Measurements from ENCODE around the gene HACD2.
"Not testable (repeated sequence)": the region's sequence is repeated elsewhere in the genome, so short reads cannot be mapped to it uniquely, and the experiment has no call there.

HACD2 gene

DNA sequence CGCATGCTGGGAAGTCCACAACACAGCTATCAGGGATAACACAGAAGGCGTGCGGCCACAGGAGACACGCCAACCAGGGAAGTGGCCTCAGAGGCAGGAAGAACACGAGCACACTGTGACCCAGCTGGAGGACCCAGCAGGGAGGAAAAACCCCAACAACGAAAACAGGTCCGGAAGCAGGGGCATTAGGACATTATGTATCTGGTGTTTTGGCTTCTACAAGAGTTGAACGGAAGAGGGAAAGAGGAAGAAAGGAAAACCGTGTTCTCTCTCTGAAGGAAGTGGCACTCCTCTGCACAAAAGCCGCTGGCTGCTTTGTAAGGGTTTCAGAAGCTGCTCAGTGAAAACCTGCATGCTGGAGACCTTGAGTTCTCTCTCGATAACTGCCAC, 61.8 kb downstream of the HACD2 start:
- DNase-seq (ENCODE audit: low read depth), result no peak

DNA sequence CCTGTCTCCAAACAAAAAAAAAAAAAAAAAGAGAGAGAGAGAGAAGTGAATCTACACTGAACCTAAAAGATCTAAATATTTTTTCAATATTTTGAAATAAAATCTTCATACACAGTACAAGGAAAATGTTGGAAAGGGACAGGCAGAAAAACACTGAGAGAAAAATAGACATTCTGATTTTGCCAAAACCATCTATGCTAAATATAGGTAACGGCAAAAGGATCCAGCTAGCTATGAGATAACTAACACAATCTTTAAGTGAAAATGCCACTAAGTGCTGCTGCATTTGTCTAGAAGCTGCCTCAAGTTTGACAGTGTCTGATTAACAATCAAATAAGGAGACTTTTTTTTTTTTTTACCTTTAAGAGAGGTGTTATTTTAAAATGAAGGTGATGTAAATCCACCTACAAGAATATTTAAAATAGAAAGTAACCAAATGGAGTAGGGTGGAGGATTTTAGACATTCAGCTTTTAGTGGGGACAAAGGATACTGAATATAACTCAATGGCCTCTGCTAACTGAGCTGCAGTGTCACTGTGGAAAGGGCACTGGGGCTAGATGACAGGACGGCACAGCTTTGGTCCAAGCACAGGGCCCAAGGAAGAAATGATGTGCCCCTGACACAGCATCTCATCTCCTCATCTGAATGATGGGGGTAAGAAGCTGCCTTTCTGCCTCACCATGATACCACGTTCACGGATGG, 62.4 kb downstream of the HACD2 start:
- no peak for DNase-seq (ENCODE audit: low read depth)

DNA sequence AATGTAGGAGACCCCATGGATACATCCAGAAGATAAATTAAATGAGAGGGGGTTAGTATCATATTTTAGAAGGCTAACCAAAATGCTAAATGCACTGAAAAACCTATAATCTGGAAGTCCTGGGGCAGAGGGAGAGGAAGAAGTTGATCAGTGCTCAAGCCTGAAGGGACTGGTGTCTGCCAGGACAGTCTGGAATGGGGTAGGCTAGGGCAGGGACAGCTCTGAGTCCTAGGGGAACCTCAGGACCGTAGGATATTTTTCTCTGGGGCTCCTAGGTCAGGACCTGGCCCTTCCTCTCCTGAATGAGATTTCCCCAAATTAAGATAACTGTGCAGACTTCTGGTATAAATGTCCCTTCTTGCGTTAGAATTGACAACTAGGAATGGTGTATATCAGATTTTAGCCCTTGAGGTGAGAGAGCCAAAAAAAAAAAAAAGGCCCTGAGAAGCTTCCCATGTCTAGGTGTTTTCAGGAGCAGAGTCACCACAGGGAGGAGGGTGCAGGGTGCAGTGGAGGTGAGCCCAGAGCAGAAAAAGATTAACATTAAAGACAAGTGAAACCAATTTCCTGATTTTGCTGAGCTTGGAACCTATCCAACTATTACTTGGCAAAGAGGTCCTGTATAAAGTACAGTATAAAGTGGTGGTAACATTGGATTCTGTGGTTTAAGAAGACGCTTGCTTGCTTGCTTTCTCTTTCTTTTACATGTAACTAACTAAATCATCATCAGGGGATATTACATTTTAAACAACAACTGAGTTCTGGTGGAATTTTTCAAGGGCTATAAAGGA, 63.5 kb downstream of the HACD2 start:
- DNase-seq (ENCODE audit: low read depth), result no peak

DNA sequence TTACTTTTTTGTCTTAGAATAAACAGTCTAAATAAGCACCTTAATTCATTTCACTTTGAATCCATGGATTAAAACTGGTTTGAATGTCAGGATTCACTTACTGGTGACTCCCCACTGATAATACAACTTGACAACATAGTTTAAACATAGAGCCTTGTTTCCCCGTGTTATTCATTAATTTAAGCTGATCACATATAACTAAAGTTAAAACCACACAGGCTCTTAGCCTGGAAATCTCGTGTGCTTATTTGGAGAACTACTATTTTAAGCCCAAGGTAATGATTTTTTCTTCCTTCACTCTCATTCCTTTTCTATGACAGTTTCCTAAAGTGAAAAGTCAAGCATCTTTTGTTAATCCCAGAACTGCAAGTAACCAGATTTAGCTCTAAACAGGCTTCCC, 64.2 kb downstream of the HACD2 start:
- no peak for DNase-seq (ENCODE audit: low read depth)

DNA sequence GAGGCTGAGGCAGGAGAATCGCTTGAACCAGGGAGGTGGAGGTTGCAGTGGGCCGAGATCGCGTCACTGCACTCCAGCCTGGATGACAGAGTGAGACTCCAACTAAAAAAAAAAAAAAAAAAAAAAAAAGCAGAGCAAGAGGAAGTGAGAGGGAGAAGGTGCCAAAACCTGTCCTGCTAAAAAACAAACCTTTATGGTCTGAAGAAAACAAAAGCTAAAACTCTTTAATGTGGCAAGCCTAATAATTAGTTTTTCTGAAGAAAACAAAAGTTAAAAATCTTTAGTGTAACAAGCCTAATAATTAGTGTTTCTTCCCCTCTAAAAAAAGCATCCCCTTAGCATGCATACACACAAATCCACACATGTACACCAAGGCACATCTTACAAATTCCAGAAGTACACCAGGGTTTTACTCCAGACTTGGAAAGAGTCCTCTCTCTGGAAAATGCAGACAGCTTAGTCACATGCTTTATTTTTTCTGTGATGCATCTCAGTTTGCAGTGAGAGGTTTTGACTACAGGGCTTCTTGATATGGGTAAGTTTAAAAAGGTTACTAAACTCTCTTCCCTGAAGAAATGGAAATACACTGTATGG, 65.9 kb downstream of the HACD2 start:
- no peak for DNase-seq (ENCODE audit: low read depth)

DNA sequence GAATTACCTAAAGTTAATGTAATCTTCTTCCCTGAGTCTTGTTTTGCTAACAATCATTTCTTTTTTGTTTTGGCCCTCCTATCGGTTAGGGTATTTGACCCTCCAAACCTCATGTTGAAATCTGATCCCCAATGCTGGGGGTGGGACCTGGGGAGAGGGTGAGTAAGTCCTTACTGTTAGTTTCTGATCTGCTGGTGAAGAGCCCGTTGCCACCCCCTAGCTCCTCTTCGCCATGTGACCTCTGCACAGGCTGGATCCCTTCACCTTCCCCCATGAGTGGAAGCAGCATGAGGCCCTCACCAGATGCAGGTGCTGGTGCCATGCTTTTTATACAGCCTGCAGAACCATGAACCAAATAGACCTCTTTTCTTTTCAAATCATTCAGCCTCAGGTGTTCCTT, 73.1 kb downstream of the HACD2 start:
- no peak for DNase-seq (ENCODE audit: low read depth)

DNA sequence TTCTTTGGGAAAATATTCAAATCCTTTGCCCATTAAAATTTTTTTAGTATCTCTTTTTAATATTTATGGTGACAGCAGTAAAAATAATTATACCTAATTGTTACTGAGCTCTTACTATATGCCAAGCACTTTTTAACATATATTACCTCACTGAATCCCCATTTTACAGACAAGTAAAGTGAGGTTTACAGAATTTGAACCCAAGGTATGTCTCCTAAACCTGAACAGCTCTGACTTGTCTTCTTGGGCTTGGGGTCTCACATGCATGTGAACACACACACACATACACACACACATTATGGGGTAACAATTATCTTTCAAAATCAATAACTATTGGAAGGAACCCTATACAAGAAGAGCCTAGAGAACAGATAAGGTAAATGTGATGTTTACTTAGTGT, 73.8 kb downstream of the HACD2 start:
- DNase-seq (ENCODE audit: low read depth), result no peak

DNA sequence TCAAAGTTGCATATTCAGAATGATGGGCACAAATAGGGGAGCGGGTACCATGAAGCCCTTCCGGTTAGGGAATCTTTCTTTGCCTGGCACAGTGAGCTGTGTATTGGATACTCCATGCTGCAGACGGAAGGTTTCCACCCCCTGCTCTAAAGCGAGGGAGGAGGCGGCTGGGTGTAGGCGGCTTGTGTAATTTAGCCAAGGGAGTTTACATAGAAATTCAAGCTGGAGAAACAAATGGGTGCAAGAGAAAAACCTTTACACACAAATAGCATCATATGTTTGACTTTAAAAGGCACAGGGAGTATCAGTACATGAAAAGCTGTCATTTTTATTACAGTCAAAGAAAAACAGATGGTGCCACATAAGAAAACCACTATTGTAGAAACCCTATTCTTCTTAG, 76.7 kb downstream of the HACD2 start:
- no peak for DNase-seq (ENCODE audit: low read depth)

DNA sequence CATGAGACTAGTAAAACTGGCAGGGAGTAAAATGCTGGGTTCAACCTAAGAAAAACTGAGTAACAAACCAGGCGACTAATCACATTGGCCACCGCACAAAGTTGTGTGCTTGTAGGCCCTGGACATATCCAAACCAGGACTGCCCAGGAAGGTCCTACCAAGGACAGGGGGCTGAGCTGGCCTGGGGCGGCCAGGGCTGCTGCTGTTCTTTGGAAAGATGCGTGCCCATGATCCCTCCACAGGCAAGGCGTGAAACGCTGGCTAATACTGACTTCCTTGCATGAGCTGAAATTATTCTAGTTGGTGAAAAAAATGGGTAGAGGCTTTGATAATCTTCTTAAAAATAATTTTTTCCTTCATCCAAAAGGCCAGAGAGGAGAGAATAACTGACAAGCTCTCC, 79.0 kb downstream of the HACD2 start:
- no peak for DNase-seq (ENCODE audit: low read depth)

DNA sequence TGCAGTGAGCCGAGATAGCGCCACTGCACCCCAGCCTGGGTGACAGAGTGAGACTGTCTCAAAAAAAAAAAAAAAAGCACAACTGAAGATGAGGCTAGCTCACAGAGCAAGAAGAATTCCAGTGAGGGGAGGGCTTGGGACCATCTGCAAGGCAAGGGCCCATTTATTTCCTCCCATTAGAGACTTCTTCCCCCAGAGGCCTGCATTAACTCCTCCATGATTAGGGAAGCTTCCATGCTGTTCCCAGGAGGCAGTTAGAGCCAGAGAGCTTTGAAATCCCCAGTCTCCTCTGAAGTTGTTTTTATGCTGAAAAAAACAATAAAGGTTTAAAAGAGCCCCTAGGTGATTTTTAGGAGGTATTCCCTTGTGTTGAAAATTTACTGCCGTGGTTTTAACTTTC, 81.7 kb downstream of the HACD2 start:
- no peak for DNase-seq (ENCODE audit: low read depth)

DNA sequence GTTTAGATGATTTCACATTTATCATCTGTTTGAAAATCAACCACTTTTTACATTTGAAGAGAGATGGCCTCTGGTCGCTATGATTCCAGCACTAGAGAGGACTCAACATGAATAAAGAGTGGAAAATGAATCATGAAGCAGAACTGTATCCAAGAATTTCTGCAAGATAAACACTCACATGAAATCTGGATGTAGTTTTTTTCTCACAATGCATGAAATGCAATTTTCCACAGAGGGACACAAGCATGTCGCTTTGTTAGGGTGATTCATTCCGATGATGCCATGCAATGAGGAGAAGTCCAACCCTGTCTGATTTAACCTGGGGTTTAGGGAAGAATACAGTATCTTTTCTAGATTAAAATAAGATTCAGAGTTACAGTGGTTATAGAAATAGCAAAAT, 85.5 kb downstream of the HACD2 start:
- DNase-seq (ENCODE audit: low read depth), result no peak

DNA sequence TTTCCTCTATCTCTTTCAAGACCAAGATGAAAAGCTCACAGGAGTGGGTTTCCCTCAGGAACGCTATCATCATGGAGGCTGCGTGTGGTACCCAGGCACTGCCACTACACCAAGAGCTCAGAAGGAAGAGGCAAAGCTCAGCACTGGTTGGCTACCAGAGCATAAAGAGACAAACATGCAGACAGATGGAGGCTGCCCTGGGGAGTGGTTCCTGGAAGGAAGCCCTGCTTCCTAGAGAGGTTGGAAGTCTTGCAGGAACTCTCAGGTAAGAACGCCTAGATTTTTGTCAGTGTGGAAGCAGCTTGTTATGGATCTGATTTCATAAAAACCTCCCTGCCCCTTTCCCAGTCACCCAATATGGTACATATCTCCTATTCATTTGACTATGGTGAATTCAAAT, 86.1 kb downstream of the HACD2 start:
- no peak for DNase-seq (ENCODE audit: low read depth)

DNA sequence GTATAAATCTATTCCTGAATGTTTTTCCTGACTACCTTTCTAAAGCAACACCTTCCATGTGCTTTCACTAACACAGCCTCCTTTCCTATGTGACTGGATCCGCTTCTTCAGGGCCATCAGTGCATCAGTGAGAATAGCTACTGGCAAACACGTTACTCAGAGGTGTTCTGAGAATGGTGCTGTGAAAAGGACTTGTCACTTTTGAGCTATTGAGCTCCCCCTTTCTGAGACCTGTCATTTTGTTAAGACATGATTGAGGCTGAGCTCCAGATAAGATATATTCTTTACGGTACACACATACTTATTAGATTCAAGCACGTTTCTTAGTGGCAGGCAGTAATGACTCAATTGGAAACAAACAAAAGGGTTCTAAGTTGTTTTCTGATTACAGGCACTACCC, 90.9 kb downstream of the HACD2 start:
- no peak for DNase-seq (ENCODE audit: low read depth)

DNA sequence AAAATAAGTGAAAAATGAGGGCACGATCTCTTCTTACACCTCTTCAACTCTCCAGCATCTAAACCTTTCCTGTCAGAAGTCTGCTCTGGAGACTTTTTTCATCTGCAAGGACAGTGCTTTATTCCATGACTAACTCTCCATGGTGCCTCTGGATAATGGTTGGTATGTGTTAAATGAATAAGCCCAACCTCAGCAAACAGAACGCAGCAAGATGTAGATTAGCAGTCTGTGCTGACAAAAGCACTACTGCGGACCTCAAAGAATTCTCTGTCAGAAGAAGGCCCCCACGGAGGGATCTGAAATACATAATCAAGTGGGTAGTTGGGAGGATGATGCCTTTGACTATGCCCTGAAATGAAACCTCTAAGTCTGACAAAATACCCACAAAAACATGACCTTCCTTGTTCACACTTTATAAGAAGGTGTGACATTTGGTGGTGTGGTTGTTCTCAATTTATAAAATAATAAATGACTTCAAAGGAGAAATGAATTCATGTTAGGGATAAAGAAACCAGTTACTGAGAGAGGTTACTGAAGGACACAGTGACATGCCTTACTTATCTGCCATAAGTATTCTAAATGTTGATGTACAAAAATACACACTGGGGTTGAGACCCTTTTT, 92.8 kb downstream of the HACD2 start:
- no peak for DNase-seq (ENCODE audit: low read depth)

DNA sequence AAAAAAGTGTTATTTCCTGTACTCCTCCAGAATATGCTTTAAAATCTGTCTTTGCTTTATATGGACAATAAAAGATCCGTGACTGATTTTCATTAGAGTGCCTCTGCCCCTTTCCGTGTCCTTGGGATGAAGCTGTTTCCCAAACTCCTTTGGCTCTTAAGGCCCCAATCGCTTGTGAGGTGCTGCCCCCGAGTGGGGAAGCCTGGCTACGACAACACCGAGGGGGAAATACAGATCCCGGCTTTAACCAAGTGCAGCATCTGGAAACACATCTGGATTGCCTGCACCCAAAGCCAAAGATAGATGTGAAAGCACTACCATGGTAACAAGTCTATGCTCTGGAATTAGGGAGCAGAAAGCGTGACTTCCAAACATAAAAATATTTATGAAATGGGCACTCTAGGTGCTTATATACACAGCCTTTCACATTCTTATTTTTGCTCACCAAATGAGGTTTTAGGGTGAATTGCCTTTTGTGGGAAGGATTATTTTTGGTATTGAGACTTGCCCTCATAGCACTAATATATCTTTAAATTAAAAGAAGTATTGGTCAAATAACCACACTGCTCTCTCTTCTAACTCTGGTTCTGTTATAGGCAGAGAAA, 95.4 kb downstream of the HACD2 start:
- DNase-seq (ENCODE audit: low read depth), result no peak

DNA sequence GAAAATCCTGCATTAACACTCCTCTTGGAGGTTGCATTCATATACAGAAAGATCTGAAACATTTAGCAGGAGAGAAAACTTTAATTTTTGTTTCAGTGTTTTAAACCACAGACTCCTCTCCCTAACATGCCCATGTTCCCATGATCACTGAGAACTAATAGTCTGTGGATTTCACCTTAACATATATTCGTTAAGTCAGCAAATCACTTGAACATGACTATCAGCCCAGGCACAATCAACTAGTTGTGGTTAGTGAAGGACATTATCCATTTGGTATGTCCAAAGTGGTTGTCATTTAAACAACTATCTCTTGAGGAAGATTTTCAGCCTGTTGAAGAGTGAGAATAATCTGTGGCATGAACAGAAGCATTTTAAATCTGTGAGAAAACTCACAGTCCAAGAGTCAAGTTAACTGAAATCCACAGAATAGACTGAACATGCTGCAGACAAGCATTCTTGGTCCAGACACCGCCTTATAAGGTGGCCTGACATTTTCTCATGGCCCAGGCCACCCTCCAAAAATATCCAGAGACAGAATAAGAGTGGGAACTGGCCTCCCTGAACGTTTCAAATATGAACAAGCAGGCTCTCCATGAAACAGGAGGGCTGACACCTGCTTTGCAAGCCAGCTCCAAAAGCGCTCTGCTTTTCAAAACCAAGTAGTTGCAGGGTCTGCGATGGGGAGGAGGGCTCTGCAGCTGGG, 96.1 kb downstream of the HACD2 start:
- no peak for DNase-seq (ENCODE audit: low read depth)

DNA sequence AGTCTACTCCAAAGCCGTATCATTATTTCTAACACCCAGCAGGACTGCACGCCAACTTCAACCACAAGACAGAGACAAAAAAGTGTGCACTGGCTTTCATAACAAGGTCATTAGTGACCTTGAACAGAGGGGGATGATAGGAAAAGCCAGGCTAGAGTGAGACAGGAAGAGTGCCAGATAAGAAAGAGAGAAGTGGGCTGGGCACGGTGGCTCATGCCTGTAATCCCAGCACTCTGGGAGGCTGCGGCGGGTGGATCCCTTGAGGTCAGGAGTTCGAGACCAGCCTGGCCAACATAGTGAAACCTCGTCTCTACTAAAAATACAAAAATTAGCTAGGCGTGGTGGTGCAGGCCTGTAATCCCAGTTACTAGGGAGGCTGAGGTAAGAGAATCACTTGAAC, 97.8 kb downstream of the HACD2 start:
- DNase-seq (ENCODE audit: low read depth), result not testable (repeated sequence)

DNA sequence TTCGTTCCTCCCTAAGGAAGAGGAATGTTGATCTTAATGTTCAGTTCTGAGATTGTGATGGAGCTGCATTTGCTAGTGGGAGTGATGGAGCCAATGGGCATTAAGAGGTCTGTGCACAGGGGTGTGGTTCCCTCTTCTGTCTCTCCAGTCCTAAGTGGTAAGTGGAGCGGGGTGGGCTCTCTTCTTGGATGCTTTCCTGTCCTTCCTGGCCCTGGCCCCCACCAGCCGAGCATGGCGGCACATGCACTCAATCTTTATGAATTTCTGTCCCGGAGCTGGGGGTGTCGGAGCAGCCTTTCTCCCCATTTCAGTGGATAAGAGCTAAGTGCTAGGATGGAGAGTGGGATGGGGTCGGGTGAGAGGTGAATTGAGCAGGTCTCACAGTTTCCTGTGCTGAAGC, 98.4 kb downstream of the HACD2 start:
- no peak for DNase-seq (ENCODE audit: low read depth)

DNA sequence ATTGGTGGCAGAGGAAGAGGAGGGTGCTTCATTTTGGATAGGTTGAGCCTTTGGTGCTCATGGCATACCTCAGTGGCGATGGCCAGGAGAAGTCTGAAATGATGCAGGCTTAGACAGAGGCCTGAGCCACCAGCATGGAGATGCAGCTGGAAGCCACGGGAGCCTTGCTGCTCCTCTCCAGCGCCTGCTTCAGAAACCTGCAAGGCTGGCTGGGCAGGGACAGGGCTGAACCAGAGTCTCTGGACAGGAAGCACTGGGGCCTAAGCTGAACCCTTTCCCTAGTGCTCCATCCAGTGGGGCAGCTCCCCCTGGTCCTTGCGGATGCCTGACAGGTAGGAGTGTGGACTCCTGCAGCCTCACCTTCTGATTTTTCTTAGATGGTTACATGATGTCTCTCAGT, 99.3 kb downstream of the HACD2 start:
- no peak for DNase-seq (ENCODE audit: low read depth)

DNA sequence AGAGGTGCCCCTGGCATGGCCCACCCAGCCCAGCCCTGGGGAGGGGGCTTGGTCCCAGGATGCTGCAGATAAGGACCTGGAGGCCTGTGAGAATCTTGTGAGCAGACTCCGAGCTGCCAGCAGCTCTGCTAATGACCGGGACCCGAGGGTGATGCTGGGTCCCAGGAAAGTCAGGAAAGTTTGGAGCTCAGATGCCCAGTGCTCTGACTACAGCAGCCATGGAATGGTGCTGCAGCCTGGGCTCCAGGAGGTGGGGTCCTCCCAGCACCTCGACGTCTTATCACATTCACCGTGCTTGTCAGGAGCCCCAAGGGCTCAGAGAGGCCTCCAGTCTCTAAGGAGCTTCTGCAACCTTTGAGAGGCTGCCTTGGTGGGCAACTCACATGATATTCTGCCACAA, 101.7 kb downstream of the HACD2 start:
- DNase-seq (ENCODE audit: low read depth), result no peak

DNA sequence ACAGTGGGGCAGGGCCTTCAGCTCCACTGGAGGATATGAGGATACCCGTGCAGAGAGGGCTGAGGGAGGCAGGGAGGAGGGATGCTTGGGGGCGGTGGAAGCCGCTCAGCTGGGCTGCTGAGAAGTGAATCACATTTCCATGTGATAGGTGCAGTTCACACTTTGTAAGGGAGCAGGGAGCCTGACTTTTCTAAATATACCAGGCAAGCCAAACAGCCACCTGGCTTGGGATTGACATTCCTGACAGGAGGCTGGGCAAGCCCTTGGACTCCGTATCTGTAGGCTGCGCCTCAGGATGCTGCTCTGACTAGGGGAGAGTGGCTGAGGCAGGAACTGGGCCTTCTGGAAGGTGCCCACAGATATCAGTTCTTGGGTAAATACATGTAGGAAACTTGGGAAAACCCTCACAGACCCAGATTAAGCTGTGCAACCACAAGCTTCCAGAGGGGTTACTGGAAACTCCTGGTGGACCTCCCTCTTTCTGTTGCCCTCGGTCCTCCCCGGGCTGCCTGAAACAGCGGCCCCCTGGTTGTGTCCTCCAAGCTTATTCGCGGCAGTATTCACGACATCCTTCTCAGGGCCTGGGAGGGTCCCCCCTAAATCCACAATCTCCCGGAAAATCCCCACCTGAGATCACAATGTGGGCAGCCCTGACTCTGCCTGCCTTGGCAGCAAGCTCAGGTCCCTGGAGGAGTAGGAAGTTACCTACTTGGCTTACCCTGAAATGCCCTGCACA, 103.0 kb downstream of the HACD2 start:
- no peak for DNase-seq (ENCODE audit: low read depth)
